Measurements from ENCODE around the gene PTX4. TPM values are rescaled to one million over a fixed set of nuclear protein-coding genes. Genes with fewer than 3 reads are reported as not detected.

The PTX4 gene
- polyA plus RNA-seq, 1 of the 3 experiments (the other 2 are of a cell fraction), result not detected

DNA sequence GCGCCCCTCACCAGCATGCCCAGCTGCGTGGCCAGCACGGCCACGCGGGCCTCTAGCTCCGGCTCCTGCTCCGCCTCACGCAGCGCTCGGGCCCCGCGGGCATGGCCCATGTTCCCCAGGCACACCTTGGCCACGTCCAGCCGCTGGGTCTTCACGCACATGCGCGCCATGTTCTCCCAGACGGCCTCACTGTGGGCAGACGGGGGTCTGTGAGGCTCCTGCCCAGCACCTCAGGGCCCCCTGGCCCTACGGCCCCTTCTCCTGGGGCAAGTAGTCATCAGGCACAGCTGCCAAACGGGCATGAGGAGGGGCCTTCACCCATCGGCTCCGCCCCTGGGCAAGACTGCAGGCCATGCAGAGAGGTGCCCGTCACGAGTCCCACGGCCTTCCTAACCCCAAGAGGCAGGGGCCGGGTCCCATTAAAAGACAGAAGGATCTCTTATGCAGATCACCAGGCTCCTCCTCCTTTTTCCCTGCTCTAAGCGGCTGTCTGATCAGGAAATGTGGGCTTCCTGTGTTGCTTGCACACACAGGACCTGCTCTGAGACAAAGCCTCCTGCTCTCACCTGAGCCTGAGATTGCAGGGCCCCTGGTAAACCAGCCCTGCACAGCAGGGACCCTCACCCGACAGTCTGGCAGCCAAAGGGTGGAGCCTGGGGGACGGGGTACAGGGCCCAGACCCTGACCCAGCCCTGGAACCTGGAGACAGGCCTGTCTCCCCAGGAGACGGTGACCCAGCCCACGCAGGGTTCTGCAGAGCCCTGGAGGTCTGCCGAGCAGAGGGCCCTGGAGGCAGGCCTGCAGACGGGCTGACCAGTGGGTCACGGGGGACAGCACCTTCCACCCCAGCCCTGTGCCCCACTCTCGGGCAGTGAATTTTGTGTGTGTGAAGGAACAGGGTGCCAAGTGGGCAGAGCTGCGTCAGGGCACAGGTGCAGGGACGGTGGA lies 38.1 kb upstream of the PTX4 start:
- Histone ChIP-seq H3K36me3 (replicated peaks in 1 of 2; ENCODE audit: control insufficient read depth in 1 of 2, insufficient read depth in 2 of 2, low read length in 1 of 2) (no peaks in the 10 kb centered on the region), H3K27me3 (ENCODE audit: insufficient read depth) (no peaks in the 10 kb centered on the region), H3K9ac (no peak overlapping the region), H3F3A (replicated peaks; ENCODE audit: insufficient read depth) (no peaks in the 10 kb centered on the region), H3K79me2 (ENCODE audit: insufficient read depth) (no peaks in the 10 kb centered on the region), H2AFZ (ENCODE audit: low read depth) (no peak overlapping the region), H3K4me3 (ENCODE audit: low read depth in 2 of 2, low read length in 1 of 2) (no peak overlapping the region), H3K9me2 (no peaks in the 10 kb centered on the region), H3K27ac (ENCODE audit: low read depth in 2 of 2, low read length in 1 of 2) (no peak overlapping the region), H3K4me2 (no peak overlapping the region), H3K4me1 (ENCODE audit: control insufficient read depth in 1 of 2, insufficient read depth in 2 of 2, low read depth in 1 of 2, low read length in 1 of 2) (peaks cover 5 to 28% of the 10 kb centered on the region in 2 experiments; a peak in 2 of 4 replicates), H3K9me3 (no peaks in the 10 kb centered on the region), H4K20me1 (ENCODE audit: insufficient read depth) (no peaks in the 10 kb centered on the region)
- 96% methylated on average over 25 of the region's 38 CpGs for WGBS (ENCODE audit: low lambda C conversion rate)
- ChIA-PET CTCF (interaction anchor here (1.6 kb wide), 1 partner anchor 97 kb away, joined by 3 read pairs; no protein-coding TSS in a partner anchor), POLR2A (no interaction called here)
- TF ChIP-seq GABPA (IDR thresholded peaks at IDR 0.05; ENCODE audit: low read depth) (no peak), RAD21 (IDR thresholded peaks at IDR 0.05; ENCODE audit: low read length) (no peak), TEAD4 (IDR thresholded peaks at IDR 0.05; ENCODE audit: borderline replicate concordance, insufficient read depth) (no peak), SIN3A (IDR thresholded peaks at IDR 0.05; ENCODE audit: borderline replicate concordance, low read depth, low read length) (no peak), EZH2phosphoT487 (IDR thresholded peaks at IDR 0.05; ENCODE audit: borderline replicate concordance, low read depth) (no peak), TAF1 (IDR thresholded peaks at IDR 0.05; ENCODE audit: borderline replicate concordance, low read depth, low read length) (no peak), MXI1 (IDR thresholded peaks at IDR 0.05; ENCODE audit: low read depth, low read length) (no peak), ELF1 (IDR thresholded peaks at IDR 0.05) (no peak), NRF1 (IDR thresholded peaks at IDR 0.05; ENCODE audit: low read depth, low read length) (no peak), RXRA (IDR thresholded peaks at IDR 0.05; ENCODE audit: borderline replicate concordance, low read depth) (no peak), RFX5 (IDR thresholded peaks at IDR 0.05; ENCODE audit: low read length) (no peak), FOXJ3 (CRISPR knock-in tag; IDR thresholded peaks at IDR 0.05) (no peak), FOXM1 (IDR thresholded peaks at IDR 0.05; ENCODE audit: low read depth) (no peak), YY1 (IDR thresholded peaks at IDR 0.05; ENCODE audit: low read depth) (no peak), JUND (IDR thresholded peaks at IDR 0.05) (no peak)
- TF ChIP-seq, protein P1, sequence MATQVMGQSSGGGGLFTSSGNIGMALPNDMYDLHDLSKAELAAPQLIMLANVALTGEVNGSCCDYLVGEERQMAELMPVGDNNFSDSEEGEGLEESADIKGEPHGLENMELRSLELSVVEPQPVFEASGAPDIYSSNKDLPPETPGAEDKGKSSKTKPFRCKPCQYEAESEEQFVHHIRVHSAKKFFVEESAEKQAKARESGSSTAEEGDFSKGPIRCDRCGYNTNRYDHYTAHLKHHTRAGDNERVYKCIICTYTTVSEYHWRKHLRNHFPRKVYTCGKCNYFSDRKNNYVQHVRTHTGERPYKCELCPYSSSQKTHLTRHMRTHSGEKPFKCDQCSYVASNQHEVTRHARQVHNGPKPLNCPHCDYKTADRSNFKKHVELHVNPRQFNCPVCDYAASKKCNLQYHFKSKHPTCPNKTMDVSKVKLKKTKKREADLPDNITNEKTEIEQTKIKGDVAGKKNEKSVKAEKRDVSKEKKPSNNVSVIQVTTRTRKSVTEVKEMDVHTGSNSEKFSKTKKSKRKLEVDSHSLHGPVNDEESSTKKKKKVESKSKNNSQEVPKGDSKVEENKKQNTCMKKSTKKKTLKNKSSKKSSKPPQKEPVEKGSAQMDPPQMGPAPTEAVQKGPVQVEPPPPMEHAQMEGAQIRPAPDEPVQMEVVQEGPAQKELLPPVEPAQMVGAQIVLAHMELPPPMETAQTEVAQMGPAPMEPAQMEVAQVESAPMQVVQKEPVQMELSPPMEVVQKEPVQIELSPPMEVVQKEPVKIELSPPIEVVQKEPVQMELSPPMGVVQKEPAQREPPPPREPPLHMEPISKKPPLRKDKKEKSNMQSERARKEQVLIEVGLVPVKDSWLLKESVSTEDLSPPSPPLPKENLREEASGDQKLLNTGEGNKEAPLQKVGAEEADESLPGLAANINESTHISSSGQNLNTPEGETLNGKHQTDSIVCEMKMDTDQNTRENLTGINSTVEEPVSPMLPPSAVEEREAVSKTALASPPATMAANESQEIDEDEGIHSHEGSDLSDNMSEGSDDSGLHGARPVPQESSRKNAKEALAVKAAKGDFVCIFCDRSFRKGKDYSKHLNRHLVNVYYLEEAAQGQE (IDR thresholded peaks at IDR 0.05; ENCODE audit: low read depth, low read length), result no peak
- TF ChIP-seq, protein P2, sequence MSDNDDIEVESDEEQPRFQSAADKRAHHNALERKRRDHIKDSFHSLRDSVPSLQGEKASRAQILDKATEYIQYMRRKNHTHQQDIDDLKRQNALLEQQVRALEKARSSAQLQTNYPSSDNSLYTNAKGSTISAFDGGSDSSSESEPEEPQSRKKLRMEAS (IDR thresholded peaks at IDR 0.05; ENCODE audit: low read depth), result no peak
- TF ChIP-seq, protein P3, sequence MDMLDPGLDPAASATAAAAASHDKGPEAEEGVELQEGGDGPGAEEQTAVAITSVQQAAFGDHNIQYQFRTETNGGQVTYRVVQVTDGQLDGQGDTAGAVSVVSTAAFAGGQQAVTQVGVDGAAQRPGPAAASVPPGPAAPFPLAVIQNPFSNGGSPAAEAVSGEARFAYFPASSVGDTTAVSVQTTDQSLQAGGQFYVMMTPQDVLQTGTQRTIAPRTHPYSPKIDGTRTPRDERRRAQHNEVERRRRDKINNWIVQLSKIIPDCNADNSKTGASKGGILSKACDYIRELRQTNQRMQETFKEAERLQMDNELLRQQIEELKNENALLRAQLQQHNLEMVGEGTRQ (IDR thresholded peaks at IDR 0.05; ENCODE audit: borderline replicate concordance, low read depth, low read length), result no peak
- DNase-seq, result no peak
